GM19395 (cell line): ENCODE data around the gene ZNF20.
"Not testable (repeated sequence)": the region's sequence is repeated elsewhere in the genome, so short reads cannot be mapped to it uniquely, and the experiment has no call there.

ENCODE experiments used
- ATAC-seq: cut with Tn5 transposase; IDR thresholded peaks from one replicate; pipeline ENCODE4 v1.9.1; 2021; ENCODE audit warnings: mild to moderate bottlenecking, moderate library complexity; ENCODE audit not compliant: unreplicated experiment

Gene ZNF20

GRCh38 chr19:12113121-12113520, 27.0 kb downstream of the ZNF20 start:
- ATAC-seq: no peak

- no peak for ATAC-seq
Observed at GRCh38 chr19:12112701-12113100, 27.4 kb downstream of the ZNF20 start.

GRCh38 chr19:12111943-12112637, 28.1 kb downstream of the ZNF20 start:
- ATAC-seq: no peak

GRCh38 chr19:12111176-12111575, 29.0 kb downstream of the ZNF20 start:
- ATAC-seq: no peak

GRCh38 chr19:12103909-12104308, 36.2 kb downstream of the ZNF20 start:
- not testable (repeated sequence) for ATAC-seq

- ATAC-seq: no peak
Observed at GRCh38 chr19:12098040-12098439, 42.1 kb downstream of the ZNF20 start.

GRCh38 chr19:12095111-12095790, 44.9 kb downstream of the ZNF20 start:
- no peak for ATAC-seq

- no peak for ATAC-seq
Observed at GRCh38 chr19:12093777-12094176, 46.4 kb downstream of the ZNF20 start.

- no peak for ATAC-seq
Observed at GRCh38 chr19:12092956-12093355, 47.2 kb downstream of the ZNF20 start.

GRCh38 chr19:12092065-12092867, 47.9 kb downstream of the ZNF20 start:
- peak; percentile 52 for ATAC-seq

- no peak for ATAC-seq
Observed at GRCh38 chr19:12090807-12091206, 49.3 kb downstream of the ZNF20 start.

- ATAC-seq: no peak
Observed at GRCh38 chr19:12085074-12085818, 54.9 kb downstream of the ZNF20 start.

- not testable (repeated sequence) for ATAC-seq
Observed at GRCh38 chr19:12083336-12083735, 56.8 kb downstream of the ZNF20 start.
